ENCODE results near the gene ARHGEF3.

DNA sequence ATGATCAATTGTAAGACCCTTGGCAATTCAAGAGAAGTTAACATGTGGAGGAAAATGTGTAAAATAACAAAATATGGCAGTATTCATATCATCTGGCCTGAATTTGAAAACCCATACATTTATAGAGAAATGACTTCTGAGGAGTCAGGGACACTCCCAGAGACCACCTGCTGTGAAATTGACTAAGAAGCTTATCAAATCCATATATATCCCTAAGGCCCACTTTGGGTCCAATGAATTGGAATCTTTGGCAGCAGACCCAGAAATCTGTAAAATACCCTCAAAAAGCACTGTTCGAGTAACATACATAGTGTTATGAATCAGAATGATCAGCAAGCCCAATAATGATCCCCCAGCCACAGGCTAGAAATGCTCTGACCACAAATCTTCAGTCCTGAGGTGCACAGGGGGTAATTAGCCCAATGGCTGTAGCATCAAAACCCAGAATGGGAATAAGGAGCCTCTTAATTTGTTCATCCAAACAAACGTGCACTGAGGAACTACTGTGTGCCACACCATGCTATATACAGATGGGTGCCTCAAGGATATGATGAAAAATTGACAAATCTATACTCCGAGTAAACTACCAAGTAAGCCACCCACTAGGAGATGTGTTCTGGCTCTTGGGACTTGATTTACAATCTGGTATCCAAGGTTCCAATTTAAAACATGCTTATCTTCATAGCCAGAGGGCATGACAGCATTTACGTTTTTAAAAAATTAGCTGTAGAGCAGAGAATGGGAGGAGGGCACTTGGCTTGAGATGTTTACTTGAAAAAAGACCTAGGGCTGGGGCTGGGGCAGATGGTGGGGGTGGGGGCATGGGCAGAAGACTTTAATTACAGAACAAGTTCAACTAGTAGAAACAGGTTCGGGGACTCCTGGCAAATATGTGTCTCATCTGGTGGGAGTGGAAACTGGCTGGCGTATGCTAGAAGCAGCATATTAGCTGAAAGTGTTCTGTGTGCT, 9.1 kb upstream of the ARHGEF3 start:
- TF ChIP-seq CTCF (IDR thresholded peaks at IDR 0.05; ENCODE audit: low read length) (no peak), EZH2 (IDR thresholded peaks at IDR 0.05; ENCODE audit: borderline replicate concordance, low read length) (no peak)
